22Rv1 (cell line): Measurements from ENCODE around the gene SLCO3A1.

ENCODE experiments used
- ZFX ChIP-seq: fragments of 450-650 bp; IDR thresholded peaks from 2 replicates; pipeline ENCODE4 v1.6.1; 2017; ENCODE audit warnings: antibody characterized with exemption, borderline replicate concordance
- TF ChIP-seq, protein P1 (sequence below): fragments of 450-650 bp; IDR thresholded peaks from 2 replicates; pipeline ENCODE4 v1.5.1; 2017; ENCODE audit warnings: mild to moderate bottlenecking

- TF ChIP-seq, protein P1, sequence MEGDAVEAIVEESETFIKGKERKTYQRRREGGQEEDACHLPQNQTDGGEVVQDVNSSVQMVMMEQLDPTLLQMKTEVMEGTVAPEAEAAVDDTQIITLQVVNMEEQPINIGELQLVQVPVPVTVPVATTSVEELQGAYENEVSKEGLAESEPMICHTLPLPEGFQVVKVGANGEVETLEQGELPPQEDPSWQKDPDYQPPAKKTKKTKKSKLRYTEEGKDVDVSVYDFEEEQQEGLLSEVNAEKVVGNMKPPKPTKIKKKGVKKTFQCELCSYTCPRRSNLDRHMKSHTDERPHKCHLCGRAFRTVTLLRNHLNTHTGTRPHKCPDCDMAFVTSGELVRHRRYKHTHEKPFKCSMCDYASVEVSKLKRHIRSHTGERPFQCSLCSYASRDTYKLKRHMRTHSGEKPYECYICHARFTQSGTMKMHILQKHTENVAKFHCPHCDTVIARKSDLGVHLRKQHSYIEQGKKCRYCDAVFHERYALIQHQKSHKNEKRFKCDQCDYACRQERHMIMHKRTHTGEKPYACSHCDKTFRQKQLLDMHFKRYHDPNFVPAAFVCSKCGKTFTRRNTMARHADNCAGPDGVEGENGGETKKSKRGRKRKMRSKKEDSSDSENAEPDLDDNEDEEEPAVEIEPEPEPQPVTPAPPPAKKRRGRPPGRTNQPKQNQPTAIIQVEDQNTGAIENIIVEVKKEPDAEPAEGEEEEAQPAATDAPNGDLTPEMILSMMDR, result no peak
- no peak for TF ChIP-seq ZFX
These were observed 29.5 kb downstream of the SLCO3A1 start for GRCh38 chr15:91882858-91883586.
